KOPT-K1 (cell line): ENCODE results near the gene P4HTM.

ENCODE experiments used
- H3K27ac ChIP-seq: fragments of 200-600 bp; sonication (generic); 2 replicates; pipeline ENCODE4 v1.5.1; 2016; ENCODE audit warnings: antibody characterized with exemption, mild to moderate bottlenecking, low read depth, low read length; ENCODE audit not compliant: poor library complexity, severe bottlenecking
- H3K36me3 ChIP-seq: fragments of 200-600 bp; sonication (generic); 2 replicates; pipeline ENCODE4 v1.5.1; 2017; ENCODE audit warnings: antibody characterized with exemption, mild to moderate bottlenecking, low read length, moderate library complexity; ENCODE audit not compliant: insufficient read depth
- H3K9me3 ChIP-seq: fragments of 200-600 bp; sonication (generic); 2 replicates; pipeline ENCODE4 v1.5.1; 2017; ENCODE audit warnings: antibody characterized with exemption, low read length, mild to moderate bottlenecking; ENCODE audit not compliant: insufficient read depth, poor library complexity, severe bottlenecking

The P4HTM gene, protein sequence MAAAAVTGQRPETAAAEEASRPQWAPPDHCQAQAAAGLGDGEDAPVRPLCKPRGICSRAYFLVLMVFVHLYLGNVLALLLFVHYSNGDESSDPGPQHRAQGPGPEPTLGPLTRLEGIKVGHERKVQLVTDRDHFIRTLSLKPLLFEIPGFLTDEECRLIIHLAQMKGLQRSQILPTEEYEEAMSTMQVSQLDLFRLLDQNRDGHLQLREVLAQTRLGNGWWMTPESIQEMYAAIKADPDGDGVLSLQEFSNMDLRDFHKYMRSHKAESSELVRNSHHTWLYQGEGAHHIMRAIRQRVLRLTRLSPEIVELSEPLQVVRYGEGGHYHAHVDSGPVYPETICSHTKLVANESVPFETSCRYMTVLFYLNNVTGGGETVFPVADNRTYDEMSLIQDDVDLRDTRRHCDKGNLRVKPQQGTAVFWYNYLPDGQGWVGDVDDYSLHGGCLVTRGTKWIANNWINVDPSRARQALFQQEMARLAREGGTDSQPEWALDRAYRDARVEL

GRCh38 chr3:48989796-48990635 is at the start of gene P4HTM:
Gene P4HTM (plus strand): TSS chr3:48990241. CDS start chr3:48990257, 16 bp downstream.
- Histone ChIP-seq H3K36me3 (peaks cover 19% of the 10 kb centered on the region), H3K27ac (peak within 1 kb of the TSS; percentile 35)

GRCh38 chr3:48945432-48945831 is 44.6 kb upstream of the P4HTM start:
- Histone ChIP-seq H3K27ac (no peak overlapping the region), H3K36me3 (peaks cover 50% of the 10 kb centered on the region), H3K9me3 (no peaks in the 10 kb centered on the region)

More at GRCh38 chr3:48989796-48990635, at the start of gene P4HTM:
- H3K9me3 ChIP-seq: no peaks in the 10 kb centered on the region

DNA sequence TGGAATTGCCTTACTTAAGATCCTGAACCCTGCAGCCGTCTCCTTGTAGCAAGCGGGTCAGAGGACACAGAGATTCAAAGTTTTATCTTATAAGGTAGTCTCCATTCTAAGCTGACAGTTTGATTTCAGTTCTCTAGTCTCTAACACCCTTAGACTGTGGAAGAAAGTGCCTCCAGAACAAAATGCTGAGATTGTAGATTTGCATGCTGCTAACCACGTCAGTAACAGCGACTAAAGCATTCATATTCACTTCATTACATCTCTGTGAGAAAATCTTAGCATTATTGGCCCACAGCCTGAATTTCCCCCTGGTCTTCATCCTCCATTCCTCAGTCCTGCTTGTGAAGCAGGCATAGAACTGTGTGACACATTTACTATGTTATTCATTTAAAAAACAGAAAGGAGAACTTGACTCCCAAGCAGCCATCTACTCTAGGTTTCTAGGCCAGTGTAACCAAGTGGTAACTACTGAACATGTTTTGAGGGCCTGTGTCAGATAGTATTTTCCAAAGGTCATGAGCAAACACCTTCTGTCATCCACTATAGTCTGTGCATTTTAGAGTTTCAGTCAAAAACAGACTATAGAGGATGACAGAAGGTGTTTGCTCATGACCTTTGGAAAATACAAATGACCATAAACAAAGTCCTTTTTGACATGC is 44.0 kb upstream of the P4HTM start:
- no peaks in the 10 kb centered on the region for H3K9me3 ChIP-seq
- peaks cover 50% of the 10 kb centered on the region for H3K36me3 ChIP-seq
- no peak overlapping the region for H3K27ac ChIP-seq

DNA sequence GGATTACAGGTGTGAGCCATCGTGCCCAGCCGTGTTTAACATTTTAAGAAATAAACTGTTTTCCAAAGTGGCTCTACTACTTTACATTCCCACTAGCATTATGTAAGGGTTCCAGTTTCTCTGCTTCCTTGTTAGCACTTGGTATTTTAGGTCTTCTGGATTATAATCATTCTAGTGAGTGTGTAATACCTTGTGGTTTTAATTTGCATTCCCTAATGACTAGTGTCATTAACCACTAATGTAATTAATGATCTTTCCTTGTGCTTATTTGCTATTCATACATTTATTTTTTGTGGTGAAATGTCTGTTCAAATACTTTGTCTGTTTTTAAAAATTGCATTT is 40.7 kb upstream of the P4HTM start:
- Histone ChIP-seq H3K36me3 (peaks cover 49% of the 10 kb centered on the region), H3K9me3 (no peaks in the 10 kb centered on the region), H3K27ac (no peak overlapping the region)

DNA sequence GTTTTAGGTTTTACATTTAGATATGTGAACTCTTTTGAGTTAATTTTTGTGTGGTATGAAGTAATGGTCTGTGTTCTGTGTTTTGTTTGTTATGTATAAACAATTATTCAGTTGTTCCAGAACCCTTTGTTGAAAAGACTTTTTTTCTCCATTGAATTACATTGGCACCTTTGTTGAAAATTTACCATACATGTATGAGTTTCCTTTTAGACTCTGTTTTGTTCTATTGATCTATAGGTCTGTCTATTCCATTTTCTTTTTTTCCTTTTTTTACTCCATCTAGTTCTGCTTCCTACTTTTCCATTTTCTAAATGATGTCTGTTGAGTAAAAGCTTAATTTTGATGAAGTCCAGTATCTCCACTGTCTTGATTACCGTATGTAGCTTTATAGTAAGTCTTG is 40.0 kb upstream of the P4HTM start:
- Histone ChIP-seq H3K36me3 (peaks cover 49% of the 10 kb centered on the region), H3K27ac (no peak overlapping the region), H3K9me3 (no peaks in the 10 kb centered on the region)

DNA sequence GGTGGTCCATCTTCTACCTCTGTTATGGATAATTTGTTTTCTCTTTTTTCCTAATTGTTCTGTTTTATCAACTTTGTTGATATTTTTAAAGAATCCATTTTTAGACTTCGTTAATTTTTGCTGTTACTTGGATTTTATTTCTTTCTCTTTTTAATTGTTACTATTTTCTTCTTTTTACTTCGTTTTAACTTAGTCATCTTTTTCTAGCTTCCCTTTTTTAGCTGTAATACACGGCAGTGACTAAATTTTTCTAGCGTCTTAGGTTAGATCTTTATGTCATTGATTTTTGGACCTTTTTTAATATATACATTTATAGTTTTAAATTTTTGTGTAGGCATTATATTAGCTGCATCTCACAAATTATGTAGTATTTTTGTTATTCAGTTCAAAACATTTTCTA is 38.3 kb upstream of the P4HTM start:
- H3K36me3 ChIP-seq: peaks cover 41% of the 10 kb centered on the region
- H3K9me3 ChIP-seq: no peaks in the 10 kb centered on the region
- no peak overlapping the region for H3K27ac ChIP-seq

- Histone ChIP-seq H3K27ac (no peak overlapping the region), H3K36me3 (peaks cover 47% of the 10 kb centered on the region), H3K9me3 (no peaks in the 10 kb centered on the region)
These were observed 37.4 kb upstream of the P4HTM start for GRCh38 chr3:48952510-48953118.

DNA sequence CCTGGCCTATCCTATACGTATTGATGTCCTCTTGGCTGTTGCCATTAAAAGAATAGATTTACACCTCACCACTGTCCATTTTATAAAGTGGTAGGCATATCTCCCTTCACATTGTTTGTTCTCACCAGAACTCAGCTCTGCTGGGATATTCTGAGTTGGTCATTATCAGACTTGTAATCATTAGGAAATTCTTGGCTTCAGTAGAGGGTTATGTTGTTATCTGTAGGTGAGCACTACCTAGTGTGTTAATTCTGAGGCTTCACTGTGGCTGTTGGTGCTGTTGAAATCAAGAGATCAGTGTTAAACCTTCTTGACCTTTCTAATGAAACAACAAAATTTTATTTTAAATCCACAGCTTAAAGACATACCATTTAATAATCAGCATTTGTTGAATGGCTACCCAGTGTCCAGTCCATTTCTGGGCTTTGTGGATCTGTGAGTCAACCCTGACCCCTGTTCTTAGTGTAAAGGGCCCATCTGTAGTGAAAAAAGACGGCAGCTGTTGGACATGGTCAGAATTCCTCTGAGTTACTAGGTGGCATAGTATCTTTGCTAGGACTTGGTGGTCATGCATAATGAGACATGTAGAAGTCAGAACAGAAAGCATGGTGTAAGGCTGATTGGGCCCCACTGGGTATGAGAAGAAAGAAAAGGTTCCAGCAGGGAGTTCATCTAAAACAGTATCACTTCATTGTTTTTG is 32.9 kb upstream of the P4HTM start:
- Histone ChIP-seq H3K36me3 (peaks cover 75% of the 10 kb centered on the region), H3K9me3 (no peaks in the 10 kb centered on the region), H3K27ac (no peak overlapping the region)

GRCh38 chr3:48960841-48961413 is 29.1 kb upstream of the P4HTM start:
- H3K27ac ChIP-seq: no peak overlapping the region
- peaks cover 72% of the 10 kb centered on the region for H3K36me3 ChIP-seq
- H3K9me3 ChIP-seq: no peaks in the 10 kb centered on the region

DNA sequence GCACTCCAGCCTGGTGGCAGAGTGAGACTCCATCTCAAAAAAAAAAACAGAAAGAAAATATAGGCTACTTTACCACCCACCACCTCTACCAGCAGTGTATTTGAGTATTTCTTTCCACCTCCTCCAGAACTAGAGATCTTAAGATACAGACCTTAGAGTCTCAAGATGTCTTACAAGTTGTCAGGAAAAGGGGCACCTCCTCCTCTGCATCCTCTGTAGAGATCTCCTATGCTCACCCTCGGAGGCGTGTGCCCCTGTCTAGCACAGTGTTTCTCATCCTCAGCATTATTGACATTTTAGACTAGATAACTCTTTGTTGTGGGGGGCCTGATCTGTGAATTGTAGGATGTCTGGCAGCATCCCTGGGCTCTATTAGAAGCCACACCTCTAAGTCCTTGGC is 27.7 kb upstream of the P4HTM start:
- H3K36me3 ChIP-seq: peaks cover 80% of the 10 kb centered on the region
- no peaks in the 10 kb centered on the region for H3K9me3 ChIP-seq
- H3K27ac ChIP-seq: no peak overlapping the region

DNA sequence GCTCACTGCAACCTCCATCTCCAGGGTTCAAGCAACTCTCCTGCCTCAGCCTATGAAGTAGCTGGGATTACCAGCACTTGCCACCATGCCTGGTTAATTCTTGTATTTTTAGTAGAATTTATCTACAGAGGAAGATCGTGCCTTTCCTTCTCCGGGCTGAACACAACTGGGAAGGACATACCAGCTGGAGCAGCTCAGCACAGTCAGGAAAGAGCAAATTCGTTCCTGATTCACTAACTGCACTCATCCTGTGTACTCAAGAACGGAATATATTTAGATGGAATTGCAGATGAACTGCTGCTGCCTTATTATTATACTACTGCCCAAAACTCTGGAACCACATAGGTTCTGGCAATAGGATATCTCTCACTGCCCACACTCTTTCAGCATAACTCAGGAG is 27.1 kb upstream of the P4HTM start:
- Histone ChIP-seq H3K36me3 (peaks cover 80% of the 10 kb centered on the region), H3K27ac (no peak overlapping the region), H3K9me3 (no peaks in the 10 kb centered on the region)

DNA sequence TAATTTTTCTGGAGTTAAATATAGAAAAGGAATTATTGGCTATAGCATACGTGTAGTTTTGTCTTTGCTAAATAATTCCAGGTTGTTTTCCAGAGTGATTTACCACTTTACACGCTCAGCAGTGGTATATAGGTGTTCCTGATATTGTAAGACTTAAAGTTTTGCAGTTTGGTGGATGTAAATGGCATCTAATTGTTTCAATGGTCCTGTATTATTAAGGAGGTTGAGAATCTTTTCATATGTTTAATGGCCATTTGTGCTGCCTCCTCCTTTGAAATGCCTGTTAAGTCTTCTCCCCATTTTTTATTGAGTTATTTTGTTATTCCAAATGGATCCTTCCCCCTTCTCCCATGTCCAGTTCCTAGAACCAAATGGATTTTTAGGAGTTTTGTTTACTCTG is 26.4 kb upstream of the P4HTM start:
- no peak overlapping the region for H3K27ac ChIP-seq
- no peaks in the 10 kb centered on the region for H3K9me3 ChIP-seq
- peaks cover 79% of the 10 kb centered on the region for H3K36me3 ChIP-seq

GRCh38 chr3:48966367-48966766 is 23.7 kb upstream of the P4HTM start:
- H3K9me3 ChIP-seq: no peaks in the 10 kb centered on the region
- no peak overlapping the region for H3K27ac ChIP-seq
- peaks cover 94% of the 10 kb centered on the region for H3K36me3 ChIP-seq

GRCh38 chr3:48966876-48967361 is 23.1 kb upstream of the P4HTM start:
- Histone ChIP-seq H3K36me3 (peaks cover 94% of the 10 kb centered on the region), H3K27ac (no peak overlapping the region), H3K9me3 (no peaks in the 10 kb centered on the region)
